Breast epithelium (tissue), 3 donors: ENCODE data around the gene SLC26A4.

ENCODE experiments used
- POLR2AphosphoS5 ChIP-seq, 3 donors: sonication (generic); formaldehyde crosslinking; IDR thresholded peaks; one replicate each; pipeline ENCODE4 v1.6.1; 2017; ENCODE audit warnings: antibody characterized with exemption in 3 of 3
- TF ChIP-seq, protein P1 (sequence below), 3 donors: fragments of 450-650 bp; IDR thresholded peaks; one replicate each; pipeline ENCODE4 v1.5.1; 2016 to 2017; ENCODE audit warnings: antibody characterized with exemption in 3 of 3, mild to moderate bottlenecking in 3 of 3, moderate library complexity in 3 of 3

DNA sequence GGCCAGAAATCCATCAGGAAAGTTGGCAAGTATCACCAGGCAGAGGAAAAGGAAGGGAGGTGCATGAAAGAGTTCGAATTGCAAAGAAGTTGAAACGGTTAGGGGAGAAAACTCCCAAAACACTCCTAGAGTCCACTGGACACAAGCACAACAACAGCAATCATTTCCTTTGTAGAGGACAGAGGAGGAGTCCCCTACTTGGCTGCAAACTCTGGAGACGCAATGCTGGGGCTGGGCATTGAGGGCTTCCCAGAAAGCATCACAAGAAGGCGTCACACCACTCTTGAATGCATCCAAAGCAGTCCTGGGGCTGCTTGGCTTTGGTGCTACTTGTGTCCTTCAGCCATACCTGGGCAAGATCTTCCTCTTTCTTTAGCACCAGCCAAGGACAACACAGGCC lies 18.1 kb upstream of the SLC26A4 start:
- TF ChIP-seq, protein P1, sequence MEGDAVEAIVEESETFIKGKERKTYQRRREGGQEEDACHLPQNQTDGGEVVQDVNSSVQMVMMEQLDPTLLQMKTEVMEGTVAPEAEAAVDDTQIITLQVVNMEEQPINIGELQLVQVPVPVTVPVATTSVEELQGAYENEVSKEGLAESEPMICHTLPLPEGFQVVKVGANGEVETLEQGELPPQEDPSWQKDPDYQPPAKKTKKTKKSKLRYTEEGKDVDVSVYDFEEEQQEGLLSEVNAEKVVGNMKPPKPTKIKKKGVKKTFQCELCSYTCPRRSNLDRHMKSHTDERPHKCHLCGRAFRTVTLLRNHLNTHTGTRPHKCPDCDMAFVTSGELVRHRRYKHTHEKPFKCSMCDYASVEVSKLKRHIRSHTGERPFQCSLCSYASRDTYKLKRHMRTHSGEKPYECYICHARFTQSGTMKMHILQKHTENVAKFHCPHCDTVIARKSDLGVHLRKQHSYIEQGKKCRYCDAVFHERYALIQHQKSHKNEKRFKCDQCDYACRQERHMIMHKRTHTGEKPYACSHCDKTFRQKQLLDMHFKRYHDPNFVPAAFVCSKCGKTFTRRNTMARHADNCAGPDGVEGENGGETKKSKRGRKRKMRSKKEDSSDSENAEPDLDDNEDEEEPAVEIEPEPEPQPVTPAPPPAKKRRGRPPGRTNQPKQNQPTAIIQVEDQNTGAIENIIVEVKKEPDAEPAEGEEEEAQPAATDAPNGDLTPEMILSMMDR (IDR thresholded peaks at IDR 0.05) = no peak
- TF ChIP-seq POLR2AphosphoS5 (IDR thresholded peaks at IDR 0.05) = no peak
